CD4-positive, alpha-beta T cell (primary cell): Measurements from ENCODE around the gene KCNMA1. TPM values are rescaled to one million over a fixed set of nuclear protein-coding genes. Genes with fewer than 3 reads are reported as not detected.

ENCODE experiments used
- ATAC-seq: fragments of 200-7000 bp; cut with Tn5 transposase; one replicate; pipeline ENCODE4 v1.10.0; 2022; ENCODE audit warnings: mild to moderate bottlenecking; ENCODE audit not compliant: poor library complexity
- CTCF ChIA-PET: fragments of 350-600 bp; sonication (Branson Sonifier 250); formaldehyde crosslinking; loops from one replicate; lab custom pipeline; 2021; ENCODE audit warnings: antibody characterized with exemption, inconsistent platforms; lab: Charles Lee
- POLR2A ChIA-PET: fragments of 350-600 bp; sonication (Branson Sonifier 250); formaldehyde crosslinking; loops from one replicate; lab custom pipeline; 2021; ENCODE audit warnings: antibody characterized with exemption, inconsistent platforms; lab: Charles Lee
- DNase-seq, 14 experiments: peaks; one replicate each; pipeline ENCODE4 v3.0.0-alpha.2; 2013 to 2020; ENCODE audit warnings: mixed read lengths in 2 of 14
- H3K27ac ChIP-seq, 2 donors: one replicate each; pipeline versions ENCODE4 v1.5.1 to v1.7.0; 2013; ENCODE audit warnings: low read length in 2 of 2, low read depth in 1 of 2, mild to moderate bottlenecking in 1 of 2
- H3K27me3 ChIP-seq, 2 experiments: 1 replicate in 1 of 2; 2 replicates in 1 of 2; pipeline versions ENCODE4 v1.6.1 to v1.7.0; 2013; ENCODE audit warnings: low read length in 2 of 2, control low read depth in 1 of 2, mild to moderate bottlenecking in 1 of 2, moderate library complexity in 1 of 2; ENCODE audit not compliant: insufficient read depth in 2 of 2, control insufficient read depth in 1 of 2
- H3K36me3 ChIP-seq: one replicate; pipeline ENCODE4 v1.6.1; 2013; ENCODE audit warnings: low read length, control low read depth; ENCODE audit not compliant: insufficient read depth
- H3K4me1 ChIP-seq: one replicate; pipeline ENCODE4 v1.6.1; 2013; ENCODE audit warnings: low read length, control low read depth; ENCODE audit not compliant: insufficient read depth
- H3K4me3 ChIP-seq: one replicate; pipeline ENCODE4 v1.5.1; 2013; ENCODE audit warnings: mild to moderate bottlenecking, low read length, moderate library complexity
- H3K9me3 ChIP-seq, 2 experiments: 1 replicate in 1 of 2; 2 replicates in 1 of 2; pipeline versions ENCODE4 v1.6.1 to v1.7.0; 2013; ENCODE audit warnings: low read length in 2 of 2, mild to moderate bottlenecking in 2 of 2, control low read depth in 1 of 2, moderate library complexity in 1 of 2; ENCODE audit not compliant: control insufficient read depth in 1 of 2, insufficient read depth in 1 of 2
- H3K27ac Mint-ChIP-seq: one replicate; pipeline ENCODE4 v1.8.0; 2020; ENCODE audit warnings: mixed read lengths
- H3K27me3 Mint-ChIP-seq: one replicate; pipeline ENCODE4 v1.8.0; 2021; ENCODE audit warnings: mixed read lengths
- H3K36me3 Mint-ChIP-seq: one replicate; pipeline ENCODE4 v1.8.0; 2021; ENCODE audit warnings: low read depth, mixed read lengths
- H3K4me1 Mint-ChIP-seq: one replicate; pipeline ENCODE4 v1.8.0; 2021; ENCODE audit warnings: low read depth, mixed read lengths
- H3K4me3 Mint-ChIP-seq: one replicate; pipeline ENCODE4 v1.8.0; 2020; ENCODE audit warnings: mild to moderate bottlenecking, mixed read lengths
- H3K9me3 Mint-ChIP-seq: one replicate; pipeline ENCODE4 v1.8.0; 2020; ENCODE audit warnings: mixed read lengths
- intact Hi-C, 2 experiments: fragments of 100-400 bp; cut with DNase I in 1 of 2; cut with micrococcal nuclease in 1 of 2; formaldehyde crosslinking; loops; one replicate each; pipeline versions ENCODE4 v1.15.1 to v1.9.0; 2023 to 2025; cut with DNase I, micrococcal nuclease
- total RNA-seq, 174 experiments: library from RNA in 2 of 174; stranded (reverse) in 2 of 174; gene quantifications; one replicate each; pipeline ENCODE4 v1.2.3 and lab custom pipeline; 2021 to 2026
- TF ChIP-seq, protein P1 (sequence below): fragments of 200-600 bp; IDR thresholded peaks from one replicate; pipeline ENCODE4 v1.8.0; 2022; ENCODE audit warnings: antibody characterized with exemption, mild to moderate bottlenecking

The KCNMA1 gene
- total RNA-seq, 2 experiments from 2014 or later: not detected

DNA sequence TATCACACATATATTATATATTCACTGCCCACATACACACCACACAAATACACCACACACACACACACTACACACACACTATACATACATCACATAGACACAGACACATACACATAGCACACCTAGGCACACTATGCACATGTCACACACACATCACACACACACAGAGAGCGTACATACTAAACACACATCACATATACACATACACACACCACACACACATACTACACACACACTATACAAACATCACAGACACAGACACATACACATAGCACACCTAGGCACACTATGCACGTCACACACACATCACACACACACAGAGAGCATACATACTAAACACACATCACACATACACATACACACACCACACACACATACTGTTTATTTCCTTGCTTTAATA, 165.5 kb downstream of the KCNMA1 start:
- DNase-seq (no peak), ATAC-seq (no peak)
- Mint-ChIP-seq H3K27me3 (peaks cover 4% of the 10 kb centered on the region), H3K4me3 (no peak overlapping the region), H3K4me1 (no peaks in the 10 kb centered on the region), H3K27ac (no peak overlapping the region), H3K9me3 (no peaks in the 10 kb centered on the region), H3K36me3 (no peaks in the 10 kb centered on the region)
- TF ChIP-seq, protein P1, sequence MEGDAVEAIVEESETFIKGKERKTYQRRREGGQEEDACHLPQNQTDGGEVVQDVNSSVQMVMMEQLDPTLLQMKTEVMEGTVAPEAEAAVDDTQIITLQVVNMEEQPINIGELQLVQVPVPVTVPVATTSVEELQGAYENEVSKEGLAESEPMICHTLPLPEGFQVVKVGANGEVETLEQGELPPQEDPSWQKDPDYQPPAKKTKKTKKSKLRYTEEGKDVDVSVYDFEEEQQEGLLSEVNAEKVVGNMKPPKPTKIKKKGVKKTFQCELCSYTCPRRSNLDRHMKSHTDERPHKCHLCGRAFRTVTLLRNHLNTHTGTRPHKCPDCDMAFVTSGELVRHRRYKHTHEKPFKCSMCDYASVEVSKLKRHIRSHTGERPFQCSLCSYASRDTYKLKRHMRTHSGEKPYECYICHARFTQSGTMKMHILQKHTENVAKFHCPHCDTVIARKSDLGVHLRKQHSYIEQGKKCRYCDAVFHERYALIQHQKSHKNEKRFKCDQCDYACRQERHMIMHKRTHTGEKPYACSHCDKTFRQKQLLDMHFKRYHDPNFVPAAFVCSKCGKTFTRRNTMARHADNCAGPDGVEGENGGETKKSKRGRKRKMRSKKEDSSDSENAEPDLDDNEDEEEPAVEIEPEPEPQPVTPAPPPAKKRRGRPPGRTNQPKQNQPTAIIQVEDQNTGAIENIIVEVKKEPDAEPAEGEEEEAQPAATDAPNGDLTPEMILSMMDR: no peak
- Histone ChIP-seq H3K36me3 (no peaks in the 10 kb centered on the region), H3K9me3 (peaks cover 0 to 6% of the 10 kb centered on the region in 2 experiments), H3K27me3 (no peaks in the 10 kb centered on the region), H3K4me1 (no peaks in the 10 kb centered on the region), H3K27ac (no peak overlapping the region), H3K4me3 (no peak overlapping the region)
- intact Hi-C loops: no loop called here
- ChIA-PET POLR2A (no interaction called here), CTCF (no interaction called here)

- CTCF ChIA-PET: no interaction called here
- peaks cover 4% of the 10 kb centered on the region for H3K27me3 Mint-ChIP-seq
- intact Hi-C loops: no loop called here
These were observed 166.5 kb downstream of the KCNMA1 start for GRCh38 chr10:77471069-77471536.

GRCh38 chr10:77467422-77467963, 170.1 kb downstream of the KCNMA1 start:
- no peaks in the 10 kb centered on the region for H3K36me3 Mint-ChIP-seq
- H3K4me3 Mint-ChIP-seq: no peak overlapping the region
- DNase-seq (no peak), ATAC-seq (no peak)
- no peak overlapping the region for H3K27ac Mint-ChIP-seq
- H3K27me3 Mint-ChIP-seq: no peaks in the 10 kb centered on the region
- POLR2A ChIA-PET: no interaction called here
- no peaks in the 10 kb centered on the region for H3K27me3 ChIP-seq
- H3K4me3 ChIP-seq: no peak overlapping the region
- no peaks in the 10 kb centered on the region for H3K4me1 Mint-ChIP-seq
- H3K9me3 ChIP-seq: peaks cover 0 to 3% of the 10 kb centered on the region in 2 experiments
- no peak overlapping the region for H3K27ac ChIP-seq
- H3K9me3 Mint-ChIP-seq: no peaks in the 10 kb centered on the region
- CTCF ChIA-PET: no interaction called here
- TF ChIP-seq, protein P1: no peak
- no peaks in the 10 kb centered on the region for H3K4me1 ChIP-seq
- no peaks in the 10 kb centered on the region for H3K36me3 ChIP-seq
- intact Hi-C loops: no loop called here

More at GRCh38 chr10:77471069-77471536, 166.5 kb downstream of the KCNMA1 start:
- Histone ChIP-seq H3K27ac (no peak overlapping the region), H3K36me3 (no peaks in the 10 kb centered on the region), H3K4me1 (no peaks in the 10 kb centered on the region), H3K27me3 (no peaks in the 10 kb centered on the region), H3K4me3 (no peak overlapping the region), H3K9me3 (peaks cover 0 to 3% of the 10 kb centered on the region in 2 experiments)
- H3K4me1 Mint-ChIP-seq: no peaks in the 10 kb centered on the region
- TF ChIP-seq, protein P1: no peak
- DNase-seq: no peak
- no peaks in the 10 kb centered on the region for H3K9me3 Mint-ChIP-seq
- no peak overlapping the region for H3K27ac Mint-ChIP-seq
- ATAC-seq: no peak
- no peak overlapping the region for H3K4me3 Mint-ChIP-seq
- no peaks in the 10 kb centered on the region for H3K36me3 Mint-ChIP-seq
- POLR2A ChIA-PET: no interaction called here
